Small intestine (tissue), 4 donors: ENCODE measurements around the gene NF1. TPM values are rescaled to one million over a fixed set of nuclear protein-coding genes. Genes with fewer than 3 reads are reported as not detected.

ENCODE experiments used
- polyA plus RNA-seq, 4 donors: library from polyadenylated mRNA; stranded (reverse) in 3 of 4; unstranded in 1 of 4; fragments of 200-250 nt in 3 of 4; fragments of 120-200 nt in 1 of 4; gene quantifications; one replicate each; pipeline versions ENCODE4 v1.2.1 to v1.2.3, GENCODE V29; 2013
- donor health status: healthy with polysubstance abuse.
- donor health status: Bipolar disorder and iron deficiency.
- donor health status: healthy.

NF1 gene
- polyA plus RNA-seq, 4 donors, result 7.7 to 27.3 (median 9.5) TPM

Other genes starting within 250 kb of the NF1 start
- 10 to 100 TPM; 11.2 to 24.5 (median 12.8) TPM for gene TEFM, start 188.7 kb upstream of the NF1 start, polyA plus RNA-seq
- gene ADAP2, start 173.0 kb upstream of the NF1 start, polyA plus RNA-seq, result 1 to 10 TPM in 3 of 4 donors, under 1 TPM in 1; 0.89 to 6.1 (median 4.2) TPM
- 10 to 100 TPM; 12.3 to 20.5 (median 15.4) TPM for gene RNF135, start 123.9 kb upstream of the NF1 start, polyA plus RNA-seq
- 1 to 10 TPM in 2 of 4 donors, under 1 TPM in 1, not detected in 1; 0.52 to 5.9 (median 1.3) TPM for gene OMG, start 202.3 kb downstream of the NF1 start, polyA plus RNA-seq
- gene EVI2B, start 219.1 kb downstream of the NF1 start, polyA plus RNA-seq, result 10 to 100 TPM in 1 of 4 donors, 1 to 10 TPM in 3; 1.1 to 20.5 (median 7.3) TPM
- 1 to 10 TPM; 1.3 to 9.5 (median 6.0) TPM for gene EVI2A, start 226.6 kb downstream of the NF1 start, polyA plus RNA-seq